RWPE1 (cell line): ENCODE measurements around the gene SELENOT.

Experiments
- CTCF ChIA-PET: fragments of 350-600 bp; sonication (Branson Sonifier 250); formaldehyde crosslinking; extraction: SDS; loops from one replicate; lab custom pipeline; 2021; lab: Yijun Ruan, JAX
- POLR2A ChIA-PET: fragments of 400-600 bp; formaldehyde crosslinking; extraction: SDS; loops from one replicate; lab custom pipeline; 2020; ENCODE audit warnings: antibody characterized with exemption; ENCODE audit not compliant: low non-redundant PET; lab: Yijun Ruan, JAX
- DNase-seq: peaks from one replicate; pipeline ENCODE4 v3.0.0; 2012; ENCODE audit warnings: low spot score
- H3K27ac ChIP-seq: fragments of 450-650 bp; 2 replicates; pipeline ENCODE4 v1.5.1; 2017
- TF ChIP-seq, protein P1 (sequence below): fragments of 450-650 bp; conservative IDR thresholded peaks from 2 replicates; pipeline ENCODE4 v1.5.1; 2017; ENCODE audit warnings: low read depth, mild to moderate bottlenecking

SELENOT gene

DNA sequence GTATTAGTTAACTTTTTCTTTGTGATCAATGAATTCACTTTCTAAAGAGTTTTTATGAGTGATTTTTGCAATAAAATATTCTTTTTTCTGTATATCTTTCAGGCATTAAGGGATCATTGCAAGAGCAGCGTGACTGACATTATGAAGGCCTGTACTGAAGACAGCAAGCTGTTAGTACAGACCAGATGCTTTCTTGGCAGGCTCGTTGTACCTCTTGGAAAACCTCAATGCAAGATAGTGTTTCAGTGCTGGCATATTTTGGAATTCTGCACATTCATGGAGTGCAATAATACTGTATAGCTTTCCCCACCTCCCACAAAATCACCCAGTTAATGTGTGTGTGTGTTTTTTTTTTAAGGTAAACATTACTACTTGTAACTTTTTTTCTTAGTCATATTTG is 24.4 kb downstream of the SELENOT start:
- TF ChIP-seq, protein P1, sequence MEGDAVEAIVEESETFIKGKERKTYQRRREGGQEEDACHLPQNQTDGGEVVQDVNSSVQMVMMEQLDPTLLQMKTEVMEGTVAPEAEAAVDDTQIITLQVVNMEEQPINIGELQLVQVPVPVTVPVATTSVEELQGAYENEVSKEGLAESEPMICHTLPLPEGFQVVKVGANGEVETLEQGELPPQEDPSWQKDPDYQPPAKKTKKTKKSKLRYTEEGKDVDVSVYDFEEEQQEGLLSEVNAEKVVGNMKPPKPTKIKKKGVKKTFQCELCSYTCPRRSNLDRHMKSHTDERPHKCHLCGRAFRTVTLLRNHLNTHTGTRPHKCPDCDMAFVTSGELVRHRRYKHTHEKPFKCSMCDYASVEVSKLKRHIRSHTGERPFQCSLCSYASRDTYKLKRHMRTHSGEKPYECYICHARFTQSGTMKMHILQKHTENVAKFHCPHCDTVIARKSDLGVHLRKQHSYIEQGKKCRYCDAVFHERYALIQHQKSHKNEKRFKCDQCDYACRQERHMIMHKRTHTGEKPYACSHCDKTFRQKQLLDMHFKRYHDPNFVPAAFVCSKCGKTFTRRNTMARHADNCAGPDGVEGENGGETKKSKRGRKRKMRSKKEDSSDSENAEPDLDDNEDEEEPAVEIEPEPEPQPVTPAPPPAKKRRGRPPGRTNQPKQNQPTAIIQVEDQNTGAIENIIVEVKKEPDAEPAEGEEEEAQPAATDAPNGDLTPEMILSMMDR = no peak
- DNase-seq = no peak
- POLR2A ChIA-PET = no interaction called here

DNA sequence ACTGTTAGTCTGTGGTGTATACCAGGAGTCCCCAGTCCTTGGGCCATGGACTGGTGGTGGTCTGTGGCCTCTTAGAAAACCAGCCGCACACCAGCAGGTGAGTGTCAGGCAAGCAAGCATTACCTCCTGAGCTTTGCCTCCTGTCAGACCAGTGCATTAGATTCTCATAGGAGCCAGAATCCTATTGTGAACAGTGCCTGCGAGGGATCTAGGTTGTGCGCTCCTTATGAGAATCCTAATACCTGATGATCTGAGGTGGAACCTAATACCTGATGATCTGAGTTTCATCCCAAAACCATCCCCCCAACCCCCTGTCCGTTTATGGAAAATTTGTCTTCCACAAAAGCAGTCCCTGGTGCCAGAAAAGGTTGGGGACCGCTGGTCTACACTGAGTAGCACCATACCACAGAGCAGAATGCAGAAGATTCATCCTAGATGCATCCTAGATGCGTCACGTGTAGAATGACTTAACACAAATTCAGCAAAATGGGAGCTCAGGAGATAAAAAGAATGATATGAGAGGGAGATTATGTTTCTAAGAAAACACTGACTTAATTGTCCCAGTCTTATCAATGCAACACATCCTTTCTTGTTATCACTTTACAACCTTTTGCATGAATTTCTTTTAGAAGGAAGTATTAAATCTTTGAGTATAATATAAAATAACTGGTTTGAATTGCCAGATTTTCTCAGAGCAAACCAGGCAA is 28.5 kb downstream of the SELENOT start:
- no peak for DNase-seq
- TF ChIP-seq, protein P1 = no peak
- no peak overlapping the region for H3K27ac ChIP-seq
- ChIA-PET POLR2A (no interaction called here), CTCF (interaction anchor here (0.8 kb wide), 1 partner anchor 22 kb away, joined by 3 read pairs; no protein-coding TSS in a partner anchor)

More for the DNA sequence above, 24.4 kb downstream of the SELENOT start:
- H3K27ac ChIP-seq = no peak overlapping the region
- CTCF ChIA-PET = no interaction called here

DNA sequence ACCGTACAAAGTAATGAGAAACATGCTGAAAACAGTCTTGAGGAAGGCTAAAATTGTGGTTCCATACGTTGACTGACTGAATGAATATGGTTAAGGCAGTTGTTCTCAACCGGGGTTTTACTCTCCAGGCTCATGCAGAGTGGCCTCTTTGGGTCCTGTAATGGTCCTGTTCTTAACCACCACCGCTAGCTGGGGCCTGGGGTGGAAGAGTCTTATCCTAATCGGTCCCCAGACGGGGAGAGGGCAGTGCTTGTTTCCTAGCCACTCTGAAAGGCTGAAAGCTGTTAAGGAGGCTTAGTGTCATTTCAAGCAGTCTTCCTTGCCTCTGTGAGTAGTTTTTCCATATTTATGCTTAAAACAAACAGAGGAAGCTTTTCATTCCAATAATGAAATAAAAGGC is 32.0 kb downstream of the SELENOT start:
- POLR2A ChIA-PET = no interaction called here
- CTCF ChIA-PET = interaction anchor here (0.7 kb wide), 1 partner anchor 198 kb away, joined by 3 read pairs; no protein-coding TSS in a partner anchor
- no peak overlapping the region for H3K27ac ChIP-seq
- TF ChIP-seq, protein P1 = no peak
- DNase-seq = no peak

DNA sequence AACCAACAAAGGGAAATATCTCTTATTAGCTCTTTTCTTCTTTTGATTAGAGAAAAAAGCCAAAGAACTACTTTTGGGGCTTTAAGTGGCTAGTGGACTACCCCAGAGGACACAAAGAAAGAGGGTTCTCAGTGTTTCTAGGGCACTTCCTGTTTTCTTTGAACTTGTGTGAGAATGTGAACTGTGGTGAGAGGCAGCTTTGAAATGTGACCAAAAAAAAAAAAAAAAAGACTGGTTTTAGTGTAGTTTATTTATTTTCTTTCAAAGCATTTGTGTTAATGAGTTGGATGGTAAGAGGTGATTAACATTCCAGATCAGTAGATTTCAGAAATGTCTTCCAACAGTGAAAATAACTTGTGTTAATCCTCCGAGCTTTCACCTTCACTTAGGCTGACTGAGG is 32.4 kb downstream of the SELENOT start:
- TF ChIP-seq, protein P1 = no peak
- DNase-seq = no peak
- ChIA-PET POLR2A (no interaction called here), CTCF (interaction anchor here (0.7 kb wide), 1 partner anchor 199 kb away, joined by 3 read pairs; no protein-coding TSS in a partner anchor)
- H3K27ac ChIP-seq = no peak overlapping the region

DNA sequence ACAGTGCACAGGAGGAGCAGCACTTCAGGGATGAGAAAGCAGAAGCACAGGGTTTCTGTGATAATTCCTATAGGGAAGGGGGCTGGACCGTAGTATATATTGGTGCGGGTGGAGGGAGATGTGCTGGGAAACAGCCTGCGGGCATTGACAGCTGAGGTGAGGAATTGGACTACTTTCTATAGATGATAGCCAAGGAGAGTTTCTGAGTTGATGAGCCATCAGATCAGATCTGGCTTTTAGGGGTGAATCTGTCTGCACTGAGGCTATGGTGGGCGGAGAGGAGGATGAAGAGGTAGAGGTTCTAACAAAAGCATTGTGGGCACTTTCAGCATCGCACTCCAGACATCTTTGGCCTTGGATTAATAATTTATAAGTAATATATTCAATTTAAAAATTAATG is 33.1 kb downstream of the SELENOT start:
- DNase-seq = no peak
- ChIA-PET POLR2A (no interaction called here), CTCF (no interaction called here)
- TF ChIP-seq, protein P1 = no peak
- no peak overlapping the region for H3K27ac ChIP-seq

DNA sequence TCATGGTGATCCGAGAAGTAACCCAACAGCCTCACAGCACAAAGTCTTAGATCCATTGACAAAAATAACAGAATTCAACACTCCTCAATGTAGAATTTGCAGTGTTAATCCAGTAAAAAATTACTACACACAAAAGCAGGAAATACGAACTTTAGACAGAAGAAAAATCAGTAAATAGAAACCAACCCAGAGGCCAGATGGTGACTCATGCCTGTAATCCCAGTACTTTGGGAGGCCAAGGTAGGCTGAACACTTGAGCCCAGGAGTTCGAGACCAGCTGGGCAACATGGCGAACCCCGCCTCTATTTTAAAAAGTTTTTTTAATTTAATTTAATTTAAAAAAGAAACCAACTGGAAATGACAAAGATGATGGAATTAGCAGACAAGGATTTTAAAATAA is 36.1 kb downstream of the SELENOT start:
- TF ChIP-seq, protein P1 = no peak
- CTCF ChIA-PET = no interaction called here
- H3K27ac ChIP-seq = no peak overlapping the region
- POLR2A ChIA-PET = no interaction called here
- DNase-seq = no peak
